ENCODE data around the gene MACROD2. TPM values are rescaled to one million over a fixed set of nuclear protein-coding genes. Genes with fewer than 3 reads are reported as not detected.

MACROD2 gene
- total and polyA plus RNA-seq, 2 experiments from 2014 or later = 2.8 to 4.3 TPM

- no peak for TF ChIP-seq ZNF462 (CRISPR knock-in tag; IDR thresholded peaks at IDR 0.05)
Measured at GRCh38 chr20:16097788-16098187, 2102.5 kb downstream of the MACROD2 start (continued).

- Histone ChIP-seq H3F3A (replicated peaks; ENCODE audit: low read depth) (no peaks in the 10 kb centered on the region), H3K4me2 (no peak overlapping the region), H3K79me2 (replicated peaks; ENCODE audit: insufficient read depth) (no peaks in the 10 kb centered on the region), H3K27me3 (ENCODE audit: insufficient read depth) (no peaks in the 10 kb centered on the region), H2AFZ (no peak overlapping the region), H3K36me3 (ENCODE audit: insufficient read depth) (no peaks in the 10 kb centered on the region), H3K9me2 (ENCODE audit: insufficient read depth) (peaks cover 17% of the 10 kb centered on the region; the same call in 1 of the 2 replicates), H4K20me1 (replicated peaks; ENCODE audit: insufficient read depth) (no peaks in the 10 kb centered on the region), H3K4me3 (no peak overlapping the region), H3K27ac (ENCODE audit: low read depth) (no peak overlapping the region), H3K4me1 (ENCODE audit: insufficient read depth) (no peaks in the 10 kb centered on the region)
- Mint-ChIP-seq H3K4me3 (no peak overlapping the region), H3K27me3 (ENCODE audit: insufficient read depth, low read depth, poor library complexity) (no peaks in the 10 kb centered on the region), H3K36me3 (ENCODE audit: low read depth) (no peaks in the 10 kb centered on the region), H3K9me3 (no peaks in the 10 kb centered on the region; the same call in 2 of the 3 replicates), H3K4me1 (no peaks in the 10 kb centered on the region), H3K27ac (no peak overlapping the region)
- ATAC-seq (no peak), DNase-seq (ENCODE audit: low spot score) (no peak)
- TF ChIP-seq POLR2AphosphoS5 (IDR thresholded peaks at IDR 0.05; ENCODE audit: low read depth) (no peak), NANOG (IDR thresholded peaks at IDR 0.05; ENCODE audit: borderline replicate concordance) (no peak), CTCF (conservative IDR thresholded peaks at IDR 0.05; ENCODE audit: low read depth in 2 of 2) (no peak), STAT1 (IDR thresholded peaks at IDR 0.05; ENCODE audit: unreplicated experiment) (no peak), REST (IDR thresholded peaks at IDR 0.05; ENCODE audit: unreplicated experiment) (no peak), ZNF331 (CRISPR knock-in tag; IDR thresholded peaks at IDR 0.05; ENCODE audit: low read depth) (no peak), EZH2 (IDR thresholded peaks at IDR 0.05; ENCODE audit: low read depth, unreplicated experiment) (no peak), CREB1 (CRISPR knock-in tag; IDR thresholded peaks at IDR 0.05; ENCODE audit: low read depth) (no peak), ZNF114 (CRISPR knock-in tag; IDR thresholded peaks at IDR 0.05) (no peak), ETS1 (IDR thresholded peaks at IDR 0.05) (no peak), JUNB (IDR thresholded peaks at IDR 0.05; ENCODE audit: unreplicated experiment) (no peak), EZH2phosphoT487 (IDR thresholded peaks at IDR 0.05; ENCODE audit: unreplicated experiment) (no peak)
Measured at GRCh38 chr20:16098890-16099639, 2103.7 kb downstream of the MACROD2 start.

Data from GM23338 (cell line).